Mucosa of stomach (tissue), 1 donor: ENCODE results near the gene PVALEF.
A peak's percentile ranks its signal among the peaks of the same experiment; 100 is the strongest.
"Not testable (repeated sequence)": the region's sequence is repeated elsewhere in the genome, so short reads cannot be mapped to it uniquely, and the experiment has no call there.

ENCODE experiments used
- H3K27me3 ChIP-seq: one replicate; pipeline ENCODE4 v1.7.0; 2013; ENCODE audit warnings: mild to moderate bottlenecking, low read length; ENCODE audit not compliant: control insufficient read depth, insufficient read depth
- H3K36me3 ChIP-seq: one replicate; pipeline ENCODE4 v1.7.0; 2013; ENCODE audit warnings: low read length; ENCODE audit not compliant: control insufficient read depth, insufficient read depth
- H3K4me1 ChIP-seq: one replicate; pipeline ENCODE4 v1.7.0; 2013; ENCODE audit warnings: mild to moderate bottlenecking, low read length; ENCODE audit not compliant: control insufficient read depth, insufficient read depth
- H3K4me3 ChIP-seq: one replicate; pipeline ENCODE4 v1.7.0; 2013; ENCODE audit warnings: low read length
- H3K9ac ChIP-seq: one replicate; pipeline ENCODE4 v1.7.0; 2013; ENCODE audit warnings: mild to moderate bottlenecking, low read length, moderate library complexity
- H3K9me3 ChIP-seq: one replicate; pipeline ENCODE4 v1.7.0; 2013; ENCODE audit warnings: mild to moderate bottlenecking, low read length, moderate library complexity; ENCODE audit not compliant: control insufficient read depth
- donor health status: Pancreatic carcinoma.

Gene PVALEF

GRCh38 chr17:81212365-81212764, 47.1 kb downstream of the PVALEF start:
- Histone ChIP-seq H3K27me3 (no peaks in the 10 kb centered on the region), H3K9me3 (no peaks in the 10 kb centered on the region), H3K4me1 (no peaks in the 10 kb centered on the region), H3K36me3 (no peaks in the 10 kb centered on the region), H3K9ac (no peak overlapping the region), H3K4me3 (no peak overlapping the region)

- Histone ChIP-seq H3K9me3 (no peaks in the 10 kb centered on the region), H3K36me3 (no peaks in the 10 kb centered on the region), H3K4me1 (no peaks in the 10 kb centered on the region), H3K9ac (no peak overlapping the region), H3K4me3 (no peak overlapping the region), H3K27me3 (no peaks in the 10 kb centered on the region)
Observed at GRCh38 chr17:81213978-81214377, 48.7 kb downstream of the PVALEF start.

- peaks cover 11% of the 10 kb centered on the region for H3K4me1 ChIP-seq
- H3K9ac ChIP-seq = no peak overlapping the region
- no peaks in the 10 kb centered on the region for H3K27me3 ChIP-seq
- no peaks in the 10 kb centered on the region for H3K36me3 ChIP-seq
- no peak overlapping the region for H3K4me3 ChIP-seq
- H3K9me3 ChIP-seq = no peaks in the 10 kb centered on the region
Observed at GRCh38 chr17:81217491-81217890, 52.2 kb downstream of the PVALEF start.

- Histone ChIP-seq H3K9me3 (no peaks in the 10 kb centered on the region), H3K4me1 (peaks cover 13% of the 10 kb centered on the region), H3K9ac (no peak overlapping the region), H3K27me3 (peaks cover under 1% of the 10 kb centered on the region), H3K36me3 (no peaks in the 10 kb centered on the region), H3K4me3 (no peak overlapping the region)
Observed at GRCh38 chr17:81218459-81218858, 53.2 kb downstream of the PVALEF start.

GRCh38 chr17:81218991-81219390, 53.7 kb downstream of the PVALEF start:
- H3K9me3 ChIP-seq = no peaks in the 10 kb centered on the region
- peaks cover 5% of the 10 kb centered on the region for H3K27me3 ChIP-seq
- H3K9ac ChIP-seq = no peak overlapping the region
- peaks cover 17% of the 10 kb centered on the region for H3K4me1 ChIP-seq
- no peaks in the 10 kb centered on the region for H3K36me3 ChIP-seq
- H3K4me3 ChIP-seq = no peak overlapping the region

- H3K27me3 ChIP-seq = peaks cover 5% of the 10 kb centered on the region
- H3K4me1 ChIP-seq = peaks cover 17% of the 10 kb centered on the region
- no peak overlapping the region for H3K4me3 ChIP-seq
- no peak overlapping the region for H3K9ac ChIP-seq
- H3K9me3 ChIP-seq = no peaks in the 10 kb centered on the region
- no peaks in the 10 kb centered on the region for H3K36me3 ChIP-seq
Observed at GRCh38 chr17:81219476-81220180, 54.3 kb downstream of the PVALEF start.

GRCh38 chr17:81221371-81221841, 56.1 kb downstream of the PVALEF start:
- Histone ChIP-seq H3K27me3 (peaks cover 5% of the 10 kb centered on the region), H3K4me3 (peak overlapping the region; percentile 60), H3K36me3 (no peaks in the 10 kb centered on the region), H3K9ac (no peak overlapping the region), H3K4me1 (peaks cover 17% of the 10 kb centered on the region), H3K9me3 (no peaks in the 10 kb centered on the region)

- peaks cover 5% of the 10 kb centered on the region for H3K27me3 ChIP-seq
- peaks cover 17% of the 10 kb centered on the region for H3K4me1 ChIP-seq
- no peaks in the 10 kb centered on the region for H3K9me3 ChIP-seq
- H3K36me3 ChIP-seq = no peaks in the 10 kb centered on the region
- peak overlapping the region; percentile 55 for H3K9ac ChIP-seq
- peak overlapping the region; percentile 60 for H3K4me3 ChIP-seq
Observed at GRCh38 chr17:81221842-81222619, 56.7 kb downstream of the PVALEF start.

GRCh38 chr17:81222620-81222905, 57.3 kb downstream of the PVALEF start:
- Histone ChIP-seq H3K9ac (peak overlapping the region; percentile 55), H3K36me3 (no peaks in the 10 kb centered on the region), H3K9me3 (no peaks in the 10 kb centered on the region), H3K4me1 (peaks cover 17% of the 10 kb centered on the region), H3K4me3 (peak overlapping the region; percentile 60), H3K27me3 (peaks cover 5% of the 10 kb centered on the region)

GRCh38 chr17:81222906-81223761, 57.8 kb downstream of the PVALEF start, which contains the start of gene CEP131:
CEP131 (minus strand) TSS chr17:81222965; CDS start chr17:81220056, 2,909 bp downstream.
- no peaks in the 10 kb centered on the region for H3K9me3 ChIP-seq
- no peaks in the 10 kb centered on the region for H3K36me3 ChIP-seq
- peak within 1 kb of the TSS; percentile 55 for H3K9ac ChIP-seq
- H3K4me1 ChIP-seq = peaks cover 17% of the 10 kb centered on the region
- H3K4me3 ChIP-seq = peak within 1 kb of the TSS; percentile 60
- H3K27me3 ChIP-seq = peaks cover 5% of the 10 kb centered on the region

GRCh38 chr17:81223762-81224130, 58.4 kb downstream of the PVALEF start:
- no peak overlapping the region for H3K9ac ChIP-seq
- H3K4me3 ChIP-seq = no peak overlapping the region
- H3K9me3 ChIP-seq = no peaks in the 10 kb centered on the region

GRCh38 chr17:81227630-81228029, 62.3 kb downstream of the PVALEF start:
- not testable (repeated sequence) for H3K4me3 ChIP-seq, H3K36me3 ChIP-seq, H3K27me3 ChIP-seq, H3K9ac ChIP-seq, H3K9me3 ChIP-seq, H3K4me1 ChIP-seq

More at GRCh38 chr17:81223762-81224130, 58.4 kb downstream of the PVALEF start:
- Histone ChIP-seq H3K36me3 (no peaks in the 10 kb centered on the region), H3K27me3 (peaks cover 5% of the 10 kb centered on the region), H3K4me1 (peaks cover 17% of the 10 kb centered on the region)
